GM18951 (cell line): ENCODE results near the gene MECP2.

Experiments used
- POLR2A ChIP-seq: IDR thresholded peaks from 4 replicates; pipeline ENCODE4 v1.6.1; 2011; ENCODE audit warnings: mild to moderate bottlenecking; ENCODE audit not compliant: insufficient read length, insufficient read depth; ENCODE audit errors: extremely low read depth
- in situ Hi-C: fragments of 300-500 bp; cut with MboI; formaldehyde crosslinking; loops from one replicate; pipeline ENCODE4 v1.12.0; 2022; ENCODE audit warnings: low sequenced_read_pairs, mixed read lengths, inconsistent platforms; ENCODE audit not compliant: unreplicated experiment

The MECP2 gene

DNA sequence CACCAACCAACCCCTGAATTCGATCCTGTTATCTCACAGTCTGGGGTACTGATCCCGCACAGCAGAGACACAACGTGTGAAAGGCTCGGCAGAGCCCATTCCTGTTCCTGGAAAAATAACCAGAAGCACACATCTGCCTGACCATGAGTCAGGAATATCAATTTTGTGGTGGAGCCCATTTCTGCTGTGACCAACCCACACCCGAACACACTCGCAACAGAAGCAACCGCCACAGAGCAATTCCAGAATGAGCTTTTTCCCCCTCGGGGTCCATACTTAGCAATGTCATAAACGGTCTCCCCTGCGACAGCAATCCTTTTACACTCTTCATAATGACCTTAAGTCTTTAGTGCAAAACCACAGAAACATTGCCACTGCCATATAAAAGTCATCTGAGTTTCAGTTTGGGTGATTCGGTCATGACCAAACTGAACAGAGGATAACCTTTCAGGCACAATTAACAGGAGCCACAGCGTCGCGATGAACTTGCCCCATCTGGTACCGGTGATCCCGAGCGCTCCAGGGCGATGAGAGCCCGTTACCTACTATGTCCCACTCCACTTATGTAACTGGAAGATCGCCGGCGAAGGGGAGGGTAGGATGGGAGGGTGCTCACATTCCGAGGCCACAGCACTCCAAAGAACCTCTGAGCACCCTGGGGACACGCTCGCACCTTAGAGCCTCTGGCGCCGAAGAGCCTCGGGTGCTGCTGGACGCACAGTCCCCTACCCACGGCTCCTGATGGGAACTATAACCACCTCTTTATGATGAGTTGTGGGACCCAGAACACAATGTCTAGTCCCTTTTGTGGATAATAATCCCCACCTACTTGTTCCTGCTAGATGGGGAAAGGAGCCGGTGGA lies 1.1 kb downstream of the MECP2 start:
- no peak for TF ChIP-seq POLR2A
- in situ Hi-C loops, result no loop called here

DNA sequence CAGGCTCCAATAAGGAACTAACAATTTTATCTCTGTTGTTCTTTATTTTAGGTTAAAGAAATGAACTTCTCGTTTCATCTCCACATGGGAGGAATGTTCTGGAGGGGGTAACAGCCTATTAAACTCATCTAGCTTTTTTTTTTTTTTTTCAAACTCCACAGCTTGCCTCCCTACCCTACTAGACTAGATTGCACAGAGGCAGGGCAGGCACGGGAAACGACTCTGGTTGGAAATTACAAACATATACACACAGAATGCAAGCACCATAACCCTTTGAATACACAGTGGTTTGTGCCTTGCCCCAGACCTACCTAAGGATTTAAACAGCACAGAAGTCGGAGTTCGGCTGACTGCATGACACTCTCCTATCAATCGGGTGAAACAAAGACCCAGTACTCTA lies 2.7 kb downstream of the MECP2 start:
- no peak for TF ChIP-seq POLR2A
- in situ Hi-C loops, result no loop called here

DNA sequence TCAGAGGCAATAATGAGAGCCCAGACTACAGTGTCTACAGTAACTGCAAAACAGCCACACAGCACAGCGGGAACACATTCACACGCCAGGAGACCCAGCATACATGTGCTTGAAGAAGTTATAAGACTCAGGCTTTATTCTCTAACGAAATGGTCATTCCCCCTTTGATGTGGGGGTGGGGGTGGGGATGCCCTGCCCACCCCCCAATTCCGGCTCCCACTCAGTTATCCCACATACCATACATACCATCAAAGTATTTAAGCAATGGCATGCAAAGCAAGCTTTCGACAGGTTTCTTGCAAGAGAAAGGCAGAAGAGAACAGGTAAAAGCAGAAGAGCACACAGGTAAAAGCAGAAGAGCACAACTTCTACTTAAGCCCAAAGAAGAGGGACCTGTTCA lies 3.6 kb downstream of the MECP2 start:
- TF ChIP-seq POLR2A, result no peak
- in situ Hi-C loops, result no loop called here

DNA sequence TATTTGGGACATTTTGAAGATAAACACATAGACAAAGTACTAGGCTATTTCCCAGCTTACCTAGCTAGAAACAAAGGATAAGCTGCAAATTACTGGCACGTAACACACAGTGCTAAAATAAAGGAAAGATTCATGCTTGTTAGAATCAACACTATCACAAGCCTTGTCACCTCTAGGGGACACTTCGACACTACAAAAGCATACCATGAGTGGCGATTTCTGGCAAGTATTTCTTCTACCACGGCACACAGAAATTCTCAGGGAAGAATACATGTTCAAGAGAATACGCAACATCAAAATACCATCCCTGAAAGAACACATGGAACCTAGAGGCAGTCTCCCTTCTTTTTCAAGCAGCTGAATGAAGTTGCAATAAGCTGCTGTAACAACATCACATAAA lies 5.1 kb downstream of the MECP2 start:
- in situ Hi-C loops, result no loop called here
- no peak for TF ChIP-seq POLR2A

DNA sequence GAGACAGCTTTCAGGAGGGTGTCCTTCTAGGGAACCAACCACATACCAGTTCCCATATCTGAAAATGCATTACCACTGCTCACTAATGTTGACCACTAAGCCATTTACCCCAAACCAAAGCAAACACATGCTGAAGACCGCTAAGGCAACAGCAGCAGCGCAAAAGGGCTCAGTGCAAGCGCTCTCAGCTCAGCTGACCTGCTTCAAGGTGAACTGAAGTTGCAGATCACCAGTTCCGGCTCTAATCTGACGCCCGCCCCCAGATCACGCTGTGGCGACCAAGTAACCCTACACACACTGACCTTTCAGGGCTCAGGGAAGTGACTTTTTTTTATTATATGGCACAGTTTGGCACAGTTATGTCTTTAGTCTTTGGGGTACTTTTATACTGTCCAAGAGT lies 5.8 kb downstream of the MECP2 start:
- TF ChIP-seq POLR2A, result no peak

DNA sequence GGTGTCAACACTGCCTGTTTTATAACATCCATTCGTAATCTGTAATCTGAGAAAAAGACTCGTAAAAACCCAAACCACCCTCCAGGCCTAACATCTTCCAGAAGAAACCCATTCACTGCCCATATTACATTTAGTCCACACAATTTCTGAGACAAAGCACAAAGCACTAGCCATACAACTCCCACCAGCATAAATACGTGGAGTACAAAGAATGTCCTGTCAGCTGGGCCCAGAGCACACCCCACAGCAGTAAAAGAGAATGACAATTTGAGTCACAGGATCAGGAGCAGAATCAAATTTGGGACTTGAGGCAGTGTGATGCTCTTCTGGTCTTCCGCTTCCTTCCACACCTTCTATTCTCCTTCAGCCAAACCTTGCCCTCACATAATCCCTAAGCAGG lies 6.8 kb downstream of the MECP2 start:
- in situ Hi-C loops, result no loop called here
- TF ChIP-seq POLR2A, result no peak

More for the DNA sequence above, 5.8 kb downstream of the MECP2 start:
- in situ Hi-C loops, result no loop called here

DNA sequence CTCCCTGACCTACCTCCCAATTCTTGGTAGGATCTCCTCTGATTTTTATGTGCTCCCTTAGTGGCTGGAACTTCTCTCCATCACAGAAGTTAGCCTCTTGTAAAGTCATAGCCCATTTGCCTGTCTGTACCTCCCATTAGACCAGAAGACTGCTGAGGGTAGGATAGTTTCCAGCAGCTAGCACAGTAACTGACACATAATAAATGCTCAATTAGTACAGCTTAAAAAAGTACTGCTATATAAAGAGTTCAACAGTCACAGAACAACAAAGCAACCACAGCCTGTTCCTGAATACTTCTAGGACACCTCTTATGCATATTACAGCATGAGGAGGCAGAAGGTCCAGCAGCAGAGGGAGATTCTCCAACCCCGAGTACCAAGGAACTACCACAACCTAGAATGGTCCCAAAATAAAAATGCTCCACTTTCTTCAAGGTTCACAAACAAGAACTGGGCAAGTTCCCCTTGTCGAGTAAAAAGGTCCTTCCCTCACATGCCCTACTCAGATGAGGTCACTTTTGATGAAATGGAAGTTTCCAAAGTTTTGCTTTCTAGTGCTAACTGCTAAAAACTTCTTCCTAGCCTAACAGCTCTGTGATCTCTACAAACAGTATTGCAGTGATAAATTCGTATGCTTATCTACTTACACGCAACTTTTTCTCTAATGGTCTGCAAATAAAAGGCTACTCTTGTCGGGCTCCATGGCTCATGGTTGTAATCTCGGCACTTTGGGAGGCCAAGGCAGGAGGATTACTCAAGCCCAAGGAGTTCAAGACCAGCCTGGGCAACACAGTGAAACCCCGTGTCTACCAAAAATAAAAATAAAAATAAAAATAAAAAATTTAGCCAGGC lies 12.8 kb downstream of the MECP2 start:
- in situ Hi-C loops, result no loop called here
- TF ChIP-seq POLR2A, result no peak

DNA sequence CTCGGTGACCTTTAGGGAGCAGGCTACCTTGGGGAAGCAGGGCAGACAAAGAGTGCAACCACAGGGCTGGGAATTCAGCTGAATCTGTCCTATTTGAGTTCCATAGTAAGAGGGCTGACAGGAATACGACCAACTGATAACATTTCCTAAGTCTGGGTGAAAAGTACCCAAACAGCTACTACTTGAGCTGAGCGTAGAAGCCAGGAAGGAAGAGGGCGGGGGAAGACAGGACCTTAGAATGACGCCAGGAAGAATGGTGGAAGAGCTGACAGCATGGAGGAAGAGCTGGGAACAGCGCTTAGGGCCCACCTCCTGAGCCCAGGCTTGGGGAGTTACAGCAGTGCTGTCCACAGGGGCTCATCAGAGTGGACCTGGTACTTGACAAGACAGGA lies 14.4 kb downstream of the MECP2 start:
- no peak for TF ChIP-seq POLR2A
- in situ Hi-C loops, result no loop called here

DNA sequence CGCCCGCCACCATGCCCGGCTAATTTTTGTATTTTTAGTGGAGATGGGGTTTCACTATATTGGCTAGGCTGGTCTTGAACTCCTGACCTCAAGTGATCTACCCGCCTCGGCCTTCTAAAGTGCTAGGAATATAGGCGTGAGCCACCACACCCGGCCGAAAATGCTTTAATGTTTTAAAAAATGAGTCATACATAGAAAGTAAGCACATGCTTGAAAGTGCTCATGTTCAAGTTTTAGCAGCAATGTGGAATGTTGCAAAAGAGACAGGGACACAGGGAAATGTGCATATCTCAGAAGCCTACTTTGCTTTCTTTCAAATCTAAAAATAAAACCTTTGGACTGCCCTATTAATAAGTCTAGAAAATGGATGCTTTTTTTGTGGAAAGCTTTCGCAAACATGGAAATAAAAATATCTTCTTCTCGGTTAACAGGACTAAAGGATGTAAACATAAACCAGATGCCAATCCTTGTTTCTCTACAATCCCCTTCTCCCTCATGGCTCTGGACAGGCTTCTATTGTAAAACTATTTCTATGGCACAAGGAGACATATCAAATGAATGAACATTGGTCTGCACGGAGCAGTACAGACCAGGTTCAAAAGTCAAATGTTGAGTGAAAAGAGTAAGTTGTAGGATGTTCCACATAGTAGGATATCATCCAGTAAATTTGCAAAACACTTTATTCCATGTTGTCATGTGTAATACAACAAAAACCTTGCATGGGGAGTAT lies 15.0 kb downstream of the MECP2 start:
- in situ Hi-C loops, result no loop called here
- TF ChIP-seq POLR2A, result no peak

DNA sequence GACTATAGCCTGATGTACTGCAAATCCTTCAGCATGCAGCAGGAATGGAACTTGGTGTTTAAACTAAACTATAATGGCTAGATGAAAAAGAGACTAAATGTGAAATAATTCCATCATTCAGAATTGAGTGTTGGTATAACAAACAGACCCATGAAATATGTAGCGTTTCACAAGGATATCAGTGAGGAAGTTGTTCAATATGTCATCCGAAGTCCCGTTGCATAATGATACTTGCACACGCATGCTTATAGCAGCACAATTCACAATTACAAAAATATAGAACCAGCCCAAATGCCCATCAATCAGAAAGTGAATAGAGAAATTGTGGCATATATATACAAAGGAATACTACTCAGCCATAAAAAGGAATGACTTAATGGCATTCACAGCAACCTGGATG lies 20.4 kb downstream of the MECP2 start:
- in situ Hi-C loops, result no loop called here
- no peak for TF ChIP-seq POLR2A

DNA sequence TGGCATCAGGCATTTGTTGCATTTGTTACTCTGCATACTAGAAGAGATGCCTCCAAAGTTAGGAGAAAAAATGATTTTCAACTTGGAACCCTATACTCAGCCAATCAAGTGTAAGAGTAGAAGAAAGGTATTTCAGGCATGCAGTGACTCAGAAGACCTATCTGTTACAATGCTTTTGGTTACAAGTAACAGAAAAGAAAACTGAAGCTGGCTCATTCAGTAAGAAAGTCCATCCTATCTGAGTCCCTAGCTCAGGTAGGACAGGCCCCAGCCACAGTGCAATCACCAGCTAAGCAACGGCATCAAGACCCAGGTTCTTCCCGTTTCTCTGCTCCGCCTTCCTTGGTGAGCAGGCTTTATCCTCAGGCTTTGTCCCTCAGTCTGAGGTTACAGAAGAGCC lies 23.3 kb downstream of the MECP2 start:
- in situ Hi-C loops, result no loop called here
- no peak for TF ChIP-seq POLR2A

DNA sequence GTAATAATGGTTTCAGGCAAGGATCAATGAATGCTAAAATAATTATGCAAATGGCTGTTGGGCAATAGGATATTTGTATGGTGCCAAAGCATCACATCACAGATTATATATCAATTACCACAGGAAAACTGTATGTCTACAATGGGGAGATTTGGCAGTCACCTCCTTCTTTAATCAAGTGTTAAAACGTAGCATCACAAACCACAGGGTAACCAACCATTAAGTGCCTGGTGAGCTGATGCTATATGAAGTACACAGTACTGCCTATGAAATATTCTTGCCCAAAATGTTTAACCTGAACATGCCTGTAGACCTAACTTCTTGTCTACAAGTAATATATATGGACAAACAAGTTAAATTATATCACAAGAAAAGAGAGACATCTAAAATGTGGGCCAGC lies 25.3 kb downstream of the MECP2 start:
- in situ Hi-C loops, result no loop called here
- no peak for TF ChIP-seq POLR2A

DNA sequence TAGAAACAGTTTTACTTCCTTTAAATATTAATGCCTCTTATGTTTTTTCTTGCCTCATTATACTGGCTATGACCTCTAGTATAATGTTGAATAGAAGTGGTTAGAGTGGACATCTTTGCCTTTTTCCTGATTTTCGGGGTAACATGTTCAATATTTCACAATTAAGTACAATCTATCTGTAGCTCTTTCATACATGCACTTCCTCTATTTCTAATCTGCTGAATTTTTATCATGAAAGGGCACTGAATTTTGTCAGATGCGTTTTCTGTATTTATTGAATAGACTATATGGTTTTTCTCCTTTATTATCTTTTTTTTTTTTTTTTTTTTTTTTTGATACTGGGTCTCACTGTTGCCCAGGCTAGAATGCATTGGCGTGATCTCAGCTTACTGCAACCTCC lies 29.0 kb downstream of the MECP2 start:
- in situ Hi-C loops, result no loop called here
- no peak for TF ChIP-seq POLR2A

DNA sequence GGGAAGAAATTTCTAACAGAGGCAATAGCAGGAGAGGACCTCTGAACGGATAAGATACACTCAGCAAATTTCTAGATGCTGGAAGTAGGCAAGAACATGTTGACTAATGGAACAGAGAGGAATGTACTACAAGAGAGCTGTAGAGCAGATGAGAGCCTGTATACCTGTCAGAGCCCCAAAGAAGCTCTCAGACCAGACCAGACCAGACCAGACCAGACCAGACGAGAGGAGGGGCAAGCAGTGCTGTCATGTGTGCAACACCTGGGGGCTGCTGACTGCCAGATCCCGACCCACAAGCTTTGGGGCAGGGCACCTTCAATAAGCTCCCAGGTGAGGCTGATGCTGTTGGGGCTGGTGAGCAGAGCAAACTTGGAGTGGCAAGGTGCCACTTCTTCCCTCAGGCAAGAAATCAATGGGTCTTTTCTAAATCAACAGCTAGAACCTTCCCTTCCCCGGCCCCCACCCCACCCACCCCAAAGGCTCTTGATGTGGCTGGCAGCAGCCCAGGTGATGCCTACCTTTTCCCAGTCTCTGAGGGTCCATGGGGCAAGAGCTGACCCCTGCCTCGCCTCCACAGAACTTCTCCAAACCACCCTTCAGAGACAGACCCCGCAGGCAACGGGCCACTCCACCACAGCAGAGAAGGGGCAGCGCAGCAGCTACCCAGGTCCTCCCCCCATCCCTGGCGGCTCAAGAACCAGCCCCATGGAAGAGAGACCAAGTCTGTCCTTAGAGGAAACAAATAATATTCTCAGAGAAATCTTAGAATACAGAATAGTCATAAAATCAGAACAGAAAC lies 32.7 kb downstream of the MECP2 start:
- TF ChIP-seq POLR2A, result no peak
- in situ Hi-C loops, result no loop called here
